Activated T-helper 1 cell treated with anti-CD3 and anti-CD28 coated beads, Interleukin-12 subunit alpha, Interleukin-12 subunit beta, Interleukin-2, Interleukin-4 antibody, amounts not matched to agents 30 ng/mL and 10 ng/mL and 1 ng/mL, durations not matched to agents 14 hours and 24 hours and 36 hours (primary cell): Measurements from ENCODE around the gene DPYSL5. TPM values are rescaled to one million over a fixed set of nuclear protein-coding genes. Genes with fewer than 3 reads are reported as not detected.
A peak's percentile ranks its signal among the peaks of the same experiment; 100 is the strongest.

ENCODE experiments used
- DNase-seq: peaks from one replicate; pipeline ENCODE4 v3.0.0; 2021; ENCODE audit warnings: low spot score
- H3K27ac Mint-ChIP-seq: one replicate; pipeline ENCODE4 v1.8.0; 2021; ENCODE audit warnings: mild to moderate bottlenecking, mixed read lengths
- H3K27me3 Mint-ChIP-seq: one replicate; pipeline ENCODE4 v1.8.0; 2022; ENCODE audit warnings: mild to moderate bottlenecking, moderate library complexity, mixed read lengths; ENCODE audit not compliant: insufficient read depth
- H3K36me3 Mint-ChIP-seq: one replicate; pipeline ENCODE4 v1.8.0; 2021; ENCODE audit warnings: low read depth, mixed read lengths
- H3K4me1 Mint-ChIP-seq: one replicate; pipeline ENCODE4 v1.8.0; 2021; ENCODE audit warnings: low read depth, mixed read lengths
- H3K4me3 Mint-ChIP-seq: one replicate; pipeline ENCODE4 v1.8.0; 2021; ENCODE audit warnings: mild to moderate bottlenecking, moderate library complexity, mixed read lengths
- H3K9me3 Mint-ChIP-seq: one replicate; pipeline ENCODE4 v1.8.0; 2021; ENCODE audit warnings: mixed read lengths
- intact Hi-C: fragments of 100-400 bp; cut with micrococcal nuclease; formaldehyde crosslinking; loops from one replicate; pipeline ENCODE4 v1.15.1; 2024
- total RNA-seq: library from RNA; stranded (reverse); gene quantifications from 2 replicates; pipeline ENCODE4 v1.2.3, GENCODE V29; 2022

DPYSL5 gene
- total RNA-seq, 1 donor from 2014 or later = 0.23 TPM

GRCh38 chr2:26816893-26817292 is 31.0 kb upstream of the DPYSL5 start:
- intact Hi-C loops = no loop called here
- no peak overlapping the region for H3K27ac Mint-ChIP-seq
- no peaks in the 10 kb centered on the region for H3K36me3 Mint-ChIP-seq
- no peaks in the 10 kb centered on the region for H3K4me1 Mint-ChIP-seq
- no peaks in the 10 kb centered on the region for H3K9me3 Mint-ChIP-seq
- peaks cover 10% of the 10 kb centered on the region for H3K27me3 Mint-ChIP-seq
- H3K4me3 Mint-ChIP-seq = no peak overlapping the region
- no peak for DNase-seq

- intact Hi-C loops = no loop called here
- no peaks in the 10 kb centered on the region for H3K9me3 Mint-ChIP-seq
Measured at GRCh38 chr2:26818255-26818654, 29.7 kb upstream of the DPYSL5 start.

GRCh38 chr2:26818972-26819371 is 29.0 kb upstream of the DPYSL5 start:
- H3K9me3 Mint-ChIP-seq = no peaks in the 10 kb centered on the region
- peaks cover 11% of the 10 kb centered on the region for H3K27me3 Mint-ChIP-seq
- no peaks in the 10 kb centered on the region for H3K36me3 Mint-ChIP-seq
- no peak overlapping the region for H3K4me3 Mint-ChIP-seq
- intact Hi-C loops = no loop called here
- no peaks in the 10 kb centered on the region for H3K4me1 Mint-ChIP-seq
- no peak overlapping the region for H3K27ac Mint-ChIP-seq
- no peak for DNase-seq

More at GRCh38 chr2:26818255-26818654, 29.7 kb upstream of the DPYSL5 start:
- no peak for DNase-seq
- H3K36me3 Mint-ChIP-seq = no peaks in the 10 kb centered on the region
- no peak overlapping the region for H3K4me3 Mint-ChIP-seq
- H3K27ac Mint-ChIP-seq = no peak overlapping the region
- no peaks in the 10 kb centered on the region for H3K4me1 Mint-ChIP-seq
- peaks cover 11% of the 10 kb centered on the region for H3K27me3 Mint-ChIP-seq

- no peaks in the 10 kb centered on the region for H3K9me3 Mint-ChIP-seq
- H3K4me3 Mint-ChIP-seq = no peak overlapping the region
- intact Hi-C loops = no loop called here
- no peaks in the 10 kb centered on the region for H3K4me1 Mint-ChIP-seq
- DNase-seq = no peak
- peaks cover 8% of the 10 kb centered on the region for H3K27me3 Mint-ChIP-seq
- no peak overlapping the region for H3K27ac Mint-ChIP-seq
- no peaks in the 10 kb centered on the region for H3K36me3 Mint-ChIP-seq
Measured at GRCh38 chr2:26820932-26821331, 27.0 kb upstream of the DPYSL5 start.

- Mint-ChIP-seq H3K4me3 (no peak overlapping the region), H3K27ac (no peak overlapping the region), H3K27me3 (peaks cover 8% of the 10 kb centered on the region), H3K4me1 (no peaks in the 10 kb centered on the region), H3K9me3 (no peaks in the 10 kb centered on the region), H3K36me3 (no peaks in the 10 kb centered on the region)
- intact Hi-C loops = no loop called here
- DNase-seq = no peak
Measured at GRCh38 chr2:26822877-26823276, 25.1 kb upstream of the DPYSL5 start.

- H3K9me3 Mint-ChIP-seq = no peaks in the 10 kb centered on the region
- no peaks in the 10 kb centered on the region for H3K36me3 Mint-ChIP-seq
- no peaks in the 10 kb centered on the region for H3K4me1 Mint-ChIP-seq
- intact Hi-C loops = no loop called here
- no peak overlapping the region for H3K4me3 Mint-ChIP-seq
- DNase-seq = no peak
- peaks cover 21% of the 10 kb centered on the region for H3K27me3 Mint-ChIP-seq
- no peak overlapping the region for H3K27ac Mint-ChIP-seq
Measured at GRCh38 chr2:26838121-26838906, 9.6 kb upstream of the DPYSL5 start.

GRCh38 chr2:26840937-26841610 is 6.9 kb upstream of the DPYSL5 start:
- intact Hi-C loops = no loop called here
- Mint-ChIP-seq H3K27me3 (peaks cover 34% of the 10 kb centered on the region), H3K4me1 (no peaks in the 10 kb centered on the region), H3K9me3 (no peaks in the 10 kb centered on the region), H3K27ac (no peak overlapping the region), H3K4me3 (no peak overlapping the region), H3K36me3 (no peaks in the 10 kb centered on the region)
- no peak for DNase-seq

- intact Hi-C loops = no loop called here
- Mint-ChIP-seq H3K4me3 (no peak overlapping the region), H3K36me3 (no peaks in the 10 kb centered on the region), H3K27me3 (peaks cover 38% of the 10 kb centered on the region), H3K4me1 (no peaks in the 10 kb centered on the region), H3K9me3 (no peaks in the 10 kb centered on the region), H3K27ac (no peak overlapping the region)
- DNase-seq = no peak
Measured at GRCh38 chr2:26843041-26843440, 4.9 kb upstream of the DPYSL5 start.

- DNase-seq = no peak
- H3K9me3 Mint-ChIP-seq = no peaks in the 10 kb centered on the region
- no peaks in the 10 kb centered on the region for H3K36me3 Mint-ChIP-seq
- H3K27ac Mint-ChIP-seq = no peak overlapping the region
- H3K27me3 Mint-ChIP-seq = peaks cover 36% of the 10 kb centered on the region
- intact Hi-C loops = no loop called here
- no peak overlapping the region for H3K4me3 Mint-ChIP-seq
- H3K4me1 Mint-ChIP-seq = no peaks in the 10 kb centered on the region
Measured at GRCh38 chr2:26845021-26845420, 2.9 kb upstream of the DPYSL5 start.

- Mint-ChIP-seq H3K4me1 (no peaks in the 10 kb centered on the region), H3K4me3 (peak overlapping the region; percentile 65), H3K27ac (peak overlapping the region; percentile 50), H3K9me3 (no peaks in the 10 kb centered on the region), H3K27me3 (peaks cover 47% of the 10 kb centered on the region), H3K36me3 (no peaks in the 10 kb centered on the region)
- intact Hi-C loops = loop anchor here (1.0 to 2.0 kb wide), 4 partner anchors 76 to 418 kb away; no protein-coding TSS in a partner anchor
- peak; percentile 50 for DNase-seq
Measured at GRCh38 chr2:26846334-26847306, 1.3 kb upstream of the DPYSL5 start.

GRCh38 chr2:26847307-26847654 is 651 bp upstream of the DPYSL5 start:
- Mint-ChIP-seq H3K4me3 (no peak overlapping the region), H3K27me3 (peaks cover 54% of the 10 kb centered on the region), H3K4me1 (no peaks in the 10 kb centered on the region), H3K9me3 (no peaks in the 10 kb centered on the region), H3K27ac (no peak overlapping the region), H3K36me3 (no peaks in the 10 kb centered on the region)
- intact Hi-C loops = loop anchor here (2.0 kb wide), 1 partner anchor 418 kb away; no protein-coding TSS in a partner anchor
- DNase-seq = no peak

GRCh38 chr2:26848336-26849055 is 564 bp downstream of the DPYSL5 start:
- H3K4me1 Mint-ChIP-seq = no peaks in the 10 kb centered on the region
- H3K9me3 Mint-ChIP-seq = no peaks in the 10 kb centered on the region
- no peak for DNase-seq
- intact Hi-C loops = loop anchor here (1.0 kb wide), 1 partner anchor 184 kb away; the partner anchor contains the start of gene TMEM214
- H3K36me3 Mint-ChIP-seq = no peaks in the 10 kb centered on the region
- peak overlapping the region; percentile 53 for H3K4me3 Mint-ChIP-seq
- peaks cover 65% of the 10 kb centered on the region for H3K27me3 Mint-ChIP-seq
- no peak overlapping the region for H3K27ac Mint-ChIP-seq
